ENCODE results near the gene ZNF277.

- TF ChIP-seq CTCF (IDR thresholded peaks at IDR 0.05; ENCODE audit: insufficient read depth, low read length, poor library complexity, severe bottlenecking) = no peak
- no peak for TF ChIP-seq EZH2phosphoT487 (conservative IDR thresholded peaks at IDR 0.05; ENCODE audit: low read length)
Measured at GRCh38 chr7:112341464-112341863, 135.0 kb downstream of the ZNF277 start.
